H9 (cell line): ENCODE measurements around the gene LPP. TPM values are rescaled to one million over a fixed set of nuclear protein-coding genes. Genes with fewer than 3 reads are reported as not detected.

Experiments used
- DNase-seq: peaks from one replicate; pipeline ENCODE4 v3.0.0-alpha.2; 2017
- H2AFZ ChIP-seq: one replicate; pipeline ENCODE4 v1.6.1; 2013; ENCODE audit warnings: mild to moderate bottlenecking, low read length, control low read depth, moderate library complexity
- H2AK5ac ChIP-seq: 2 replicates; pipeline ENCODE4 v1.6.1; 2013; ENCODE audit warnings: low read length, control low read depth, mixed read lengths; ENCODE audit not compliant: insufficient read length
- H2BK120ac ChIP-seq: one replicate; pipeline ENCODE4 v1.6.1; 2013; ENCODE audit warnings: low read depth, mild to moderate bottlenecking, low read length, control low read depth, inconsistent platforms; ENCODE audit not compliant: poor library complexity, severe bottlenecking
- H2BK12ac ChIP-seq: 2 replicates; pipeline ENCODE4 v1.6.1; 2013; ENCODE audit warnings: low read length, control low read depth, mixed read lengths, low read depth; ENCODE audit not compliant: insufficient read length
- H2BK15ac ChIP-seq: 2 replicates; pipeline ENCODE4 v1.6.1; 2013; ENCODE audit warnings: low read depth, low read length, control low read depth
- H2BK20ac ChIP-seq: one replicate; pipeline ENCODE4 v1.6.1; 2013; ENCODE audit warnings: low read depth, mild to moderate bottlenecking, low read length, control low read depth, inconsistent platforms; ENCODE audit not compliant: poor library complexity, severe bottlenecking
- H2BK5ac ChIP-seq: 2 replicates; pipeline ENCODE4 v1.6.1; 2013; ENCODE audit warnings: low read length, control low read depth, mixed read lengths; ENCODE audit not compliant: insufficient read length
- H3K14ac ChIP-seq: 2 replicates; pipeline ENCODE4 v1.6.1; 2013; ENCODE audit warnings: low read length, control low read depth; ENCODE audit not compliant: insufficient read depth
- H3K18ac ChIP-seq: 2 replicates; pipeline ENCODE4 v1.6.1; 2013; ENCODE audit warnings: low read depth, mild to moderate bottlenecking, mixed read lengths, low read length, control low read depth; ENCODE audit not compliant: insufficient read length
- H3K23ac ChIP-seq: 2 replicates; pipeline ENCODE4 v1.6.1; 2013; ENCODE audit warnings: low read length, control low read depth, mixed read lengths, low read depth; ENCODE audit not compliant: insufficient read length
- H3K23me2 ChIP-seq: 2 replicates; pipeline ENCODE4 v1.6.1; 2013; ENCODE audit warnings: low read depth, mild to moderate bottlenecking, mixed read lengths, low read length, control low read depth; ENCODE audit not compliant: insufficient read length, poor library complexity, severe bottlenecking
- H3K27ac ChIP-seq: 2 replicates; pipeline ENCODE4 v1.5.1; 2013; ENCODE audit warnings: low read length, control low read depth, mixed read lengths, low read depth; ENCODE audit not compliant: insufficient read length
- H3K27me3 ChIP-seq: 2 replicates; pipeline ENCODE4 v1.6.1; 2013; ENCODE audit warnings: low read length, control low read depth, inconsistent platforms; ENCODE audit not compliant: insufficient read depth
- H3K4ac ChIP-seq: 2 replicates; pipeline ENCODE4 v1.6.1; 2013; ENCODE audit warnings: low read depth, mild to moderate bottlenecking, control low read depth, inconsistent platforms, low read length, moderate library complexity
- H3K4me1 ChIP-seq: 2 replicates; pipeline ENCODE4 v1.6.1; 2013; ENCODE audit warnings: low read length, control low read depth, inconsistent platforms; ENCODE audit not compliant: insufficient read depth
- H3K4me2 ChIP-seq: 2 replicates; pipeline ENCODE4 v1.6.1; 2013; ENCODE audit warnings: low read length, control low read depth, mixed read lengths; ENCODE audit not compliant: insufficient read length, insufficient read depth
- H3K56ac ChIP-seq: 2 replicates; pipeline ENCODE4 v1.6.1; 2013; ENCODE audit warnings: low read depth, mild to moderate bottlenecking, mixed read lengths, low read length, control low read depth; ENCODE audit not compliant: insufficient read length
- H3K79me1 ChIP-seq: 2 replicates; pipeline ENCODE4 v1.6.1; 2013; ENCODE audit warnings: low read depth, mild to moderate bottlenecking, moderate library complexity, low read length, control low read depth, inconsistent platforms; ENCODE audit not compliant: insufficient read depth, poor library complexity, severe bottlenecking
- H3K79me2 ChIP-seq: 2 replicates; pipeline ENCODE4 v1.6.1; 2013; ENCODE audit warnings: low read length, control low read depth, inconsistent platforms; ENCODE audit not compliant: insufficient read depth
- H3K9ac ChIP-seq: 2 replicates; pipeline ENCODE4 v1.6.1; 2013; ENCODE audit warnings: low read length, control low read depth, mixed read lengths; ENCODE audit not compliant: insufficient read length; ENCODE audit errors: extremely low read depth
- H3K9me3 ChIP-seq: one replicate; pipeline ENCODE4 v1.6.1; 2013; ENCODE audit warnings: low read depth, low read length, inconsistent platforms; ENCODE audit not compliant: control insufficient read depth
- H3T11ph ChIP-seq: one replicate; pipeline ENCODE4 v1.6.1; 2013; ENCODE audit warnings: mild to moderate bottlenecking, low read length, control low read depth, inconsistent platforms
- H4K20me1 ChIP-seq: one replicate; pipeline ENCODE4 v1.6.1; 2013; ENCODE audit not compliant: control insufficient read depth, insufficient read length, insufficient read depth
- H4K5ac ChIP-seq: 2 replicates; pipeline ENCODE4 v1.6.1; 2013; ENCODE audit warnings: low read depth, mild to moderate bottlenecking, mixed read lengths, low read length, control low read depth; ENCODE audit not compliant: insufficient read length
- H4K8ac ChIP-seq: replicated peaks from 2 replicates; pipeline ENCODE4 v1.6.1; 2013; ENCODE audit warnings: low read length, control low read depth, mixed read lengths, low read depth; ENCODE audit not compliant: insufficient read length
- H4K91ac ChIP-seq: 2 replicates; pipeline ENCODE4 v1.6.1; 2013; ENCODE audit warnings: low read depth, mild to moderate bottlenecking, moderate library complexity, mixed read lengths, low read length, control low read depth; ENCODE audit not compliant: insufficient read length
- H3K27ac Mint-ChIP-seq, 3 experiments: 2 replicates in 2 of 3; 3 replicates in 1 of 3; pipeline ENCODE4 v1.8.0; 2020 to 2021; ENCODE audit warnings: mixed read lengths in 3 of 3, mild to moderate bottlenecking in 1 of 3, moderate library complexity in 1 of 3
- H3K27me3 Mint-ChIP-seq: 2 replicates; pipeline ENCODE4 v1.8.0; 2021; ENCODE audit warnings: low read depth, mild to moderate bottlenecking, moderate library complexity, mixed read lengths
- H3K36me3 Mint-ChIP-seq, 3 experiments: 2 replicates in 2 of 3; 3 replicates in 1 of 3; pipeline ENCODE4 v1.8.0; 2020 to 2021; ENCODE audit warnings: low read depth in 3 of 3, mixed read lengths in 3 of 3; ENCODE audit not compliant: insufficient read depth in 1 of 3
- H3K4me1 Mint-ChIP-seq, 2 experiments: 2 replicates each; pipeline ENCODE4 v1.8.0; 2020; ENCODE audit warnings: mixed read lengths in 2 of 2
- H3K4me3 Mint-ChIP-seq, 2 experiments: 2 replicates in 1 of 2; 3 replicates in 1 of 2; pipeline ENCODE4 v1.8.0; 2020 to 2021; ENCODE audit warnings: mild to moderate bottlenecking in 2 of 2, mixed read lengths in 2 of 2, moderate library complexity in 1 of 2
- H3K9me3 Mint-ChIP-seq, 2 experiments: 2 replicates in 1 of 2; 3 replicates in 1 of 2; pipeline ENCODE4 v1.8.0; 2020; ENCODE audit warnings: mild to moderate bottlenecking in 2 of 2, mixed read lengths in 2 of 2, moderate library complexity in 1 of 2
- WGBS: extraction: QIAGEN DNeasy Blood & Tissue Kit; methylation state at CpG from one replicate; pipeline ENCODE4 v1.1.7; 2013; ENCODE audit warnings: missing lambda C conversion rate, low lambda C conversion rate, mixed read lengths; ENCODE audit not compliant: insufficient read length; ENCODE audit errors: extremely low coverage; 5-methylcytosine and 5-hydroxymethylcytosine counted together
- total RNA-seq: library from RNA; stranded (reverse); gene quantifications from 2 replicates; pipeline ENCODE4 v1.2.1, GENCODE V29; 2021
- TF ChIP-seq, protein P1 (sequence below): fragments of 200-600 bp; sonication (generic); conservative IDR thresholded peaks from 3 replicates; pipeline ENCODE4 v1.8.0; 2021; ENCODE audit warnings: antibody characterized with exemption, mild to moderate bottlenecking

Gene LPP
- total RNA-seq, 1 experiment from 2014 or later, result 64.6 TPM

DNA sequence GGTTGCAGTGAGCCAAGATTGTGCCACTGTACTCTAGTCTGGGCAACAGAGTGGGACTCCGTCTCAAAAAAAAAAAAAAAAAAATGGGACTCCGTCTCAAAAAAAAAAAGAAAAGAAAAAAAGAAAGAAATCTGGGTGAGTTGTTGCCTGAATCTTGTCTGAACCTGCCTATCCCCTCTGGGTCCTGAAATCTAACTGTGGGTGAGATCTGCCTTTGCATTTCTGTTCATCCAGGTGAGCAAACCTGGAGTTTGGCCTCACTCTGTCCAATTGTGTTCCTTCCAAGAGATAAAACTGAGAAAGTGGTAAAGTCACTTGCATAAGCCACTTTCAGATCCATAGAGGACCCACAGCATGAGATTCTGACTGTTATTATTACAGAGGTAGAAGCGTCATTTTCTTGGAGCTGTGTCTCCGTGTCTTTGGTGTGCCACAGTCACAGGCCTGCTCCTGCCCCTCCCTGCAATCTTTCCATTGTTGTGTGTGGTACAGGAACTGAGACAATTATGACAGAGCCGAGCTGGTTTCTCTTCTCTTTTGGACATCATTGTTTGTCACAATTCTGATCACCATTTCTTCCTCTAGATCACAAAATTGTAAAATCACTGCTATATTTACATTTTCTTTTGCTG is 235.9 kb downstream of the LPP start:
- H3K27me3 Mint-ChIP-seq, result no peaks in the 10 kb centered on the region
- WGBS, result no CpG with 5 or more reads among the region's 5 CpGs
- no peaks in the 10 kb centered on the region for H4K20me1 ChIP-seq

More for the DNA sequence above, 235.9 kb downstream of the LPP start:
- no peak overlapping the region for H2AK5ac ChIP-seq
- H2BK12ac ChIP-seq, result no peak overlapping the region
- H3K79me2 ChIP-seq, result no peaks in the 10 kb centered on the region
- H3K23me2 ChIP-seq, result no peaks in the 10 kb centered on the region
- no peak overlapping the region for H2BK5ac ChIP-seq
- no peak overlapping the region for H3K56ac ChIP-seq
- no peak overlapping the region for H2BK120ac ChIP-seq
- H2AFZ ChIP-seq, result no peak overlapping the region
- no peak overlapping the region; a peak in 1 of 5 replicates for H3K4me3 Mint-ChIP-seq
- TF ChIP-seq, protein P1, sequence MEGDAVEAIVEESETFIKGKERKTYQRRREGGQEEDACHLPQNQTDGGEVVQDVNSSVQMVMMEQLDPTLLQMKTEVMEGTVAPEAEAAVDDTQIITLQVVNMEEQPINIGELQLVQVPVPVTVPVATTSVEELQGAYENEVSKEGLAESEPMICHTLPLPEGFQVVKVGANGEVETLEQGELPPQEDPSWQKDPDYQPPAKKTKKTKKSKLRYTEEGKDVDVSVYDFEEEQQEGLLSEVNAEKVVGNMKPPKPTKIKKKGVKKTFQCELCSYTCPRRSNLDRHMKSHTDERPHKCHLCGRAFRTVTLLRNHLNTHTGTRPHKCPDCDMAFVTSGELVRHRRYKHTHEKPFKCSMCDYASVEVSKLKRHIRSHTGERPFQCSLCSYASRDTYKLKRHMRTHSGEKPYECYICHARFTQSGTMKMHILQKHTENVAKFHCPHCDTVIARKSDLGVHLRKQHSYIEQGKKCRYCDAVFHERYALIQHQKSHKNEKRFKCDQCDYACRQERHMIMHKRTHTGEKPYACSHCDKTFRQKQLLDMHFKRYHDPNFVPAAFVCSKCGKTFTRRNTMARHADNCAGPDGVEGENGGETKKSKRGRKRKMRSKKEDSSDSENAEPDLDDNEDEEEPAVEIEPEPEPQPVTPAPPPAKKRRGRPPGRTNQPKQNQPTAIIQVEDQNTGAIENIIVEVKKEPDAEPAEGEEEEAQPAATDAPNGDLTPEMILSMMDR, result no peak
- peaks cover 2% of the 10 kb centered on the region for H3K79me1 ChIP-seq
- H3K36me3 Mint-ChIP-seq, result no peaks in the 10 kb centered on the region
- no peak overlapping the region for H4K8ac ChIP-seq
- no peak overlapping the region for H3K4me2 ChIP-seq
- H3K27ac ChIP-seq, result no peak overlapping the region
- H3K4me1 ChIP-seq, result no peaks in the 10 kb centered on the region
- H3K14ac ChIP-seq, result no peak overlapping the region; the same call in 1 of the 2 replicates
- no peak overlapping the region for H4K91ac ChIP-seq
- DNase-seq, result no peak
- no peak overlapping the region for H3K4ac ChIP-seq
- peaks cover 17 to 23% of the 10 kb centered on the region in 2 experiments for H3K4me1 Mint-ChIP-seq
- no peak overlapping the region for H3K9ac ChIP-seq
- no peak overlapping the region for H2BK15ac ChIP-seq
- no peak overlapping the region for H2BK20ac ChIP-seq
- no peaks in the 10 kb centered on the region for H3K27me3 ChIP-seq
- no peak overlapping the region for H4K5ac ChIP-seq
- H3K18ac ChIP-seq, result no peak overlapping the region
- no peaks in the 10 kb centered on the region for H3K9me3 ChIP-seq
- H3K23ac ChIP-seq, result no peak overlapping the region
- H3K27ac Mint-ChIP-seq, result peak overlapping the region in 2 of 3 experiments; percentile 42 to 68; a peak in 3 of 7 replicates
- H3T11ph ChIP-seq, result no peak overlapping the region
- H3K9me3 Mint-ChIP-seq, result no peaks in the 10 kb centered on the region
